DMS 273 treated with DMSO at 0.1 percent for 48 hours (cell line): ENCODE data around the gene DENND5B.
"Not testable (repeated sequence)": the region's sequence is repeated elsewhere in the genome, so short reads cannot be mapped to it uniquely, and the experiment has no call there.

ENCODE experiments used
- DNase-seq: peaks from one replicate; lab custom pipeline; 2025; lab: John Stamatoyannopoulos, UW

The DENND5B gene

GRCh38 chr12:31590642-31591379, at the start of gene DENND5B:
TSS of gene DENND5B (minus strand) at chr12:31591136. CDS start at chr12:31590832, 304 bp downstream.
- DNase-seq = no peak

GRCh38 chr12:31634620-31635019, 43.7 kb upstream of the DENND5B start:
- DNase-seq = no peak

- no peak for DNase-seq
These were observed 42.5 kb upstream of the DENND5B start for GRCh38 chr12:31633464-31633863.

GRCh38 chr12:31631809-31632208, 40.9 kb upstream of the DENND5B start:
- no peak for DNase-seq

- no peak for DNase-seq
These were observed 40.2 kb upstream of the DENND5B start for GRCh38 chr12:31631023-31631724.

GRCh38 chr12:31629756-31630732, 39.1 kb upstream of the DENND5B start:
- no peak for DNase-seq

GRCh38 chr12:31627456-31628054, 36.6 kb upstream of the DENND5B start:
- DNase-seq = no peak

- no peak for DNase-seq
These were observed 35.5 kb upstream of the DENND5B start for GRCh38 chr12:31626270-31626995.

- DNase-seq = no peak
These were observed 31.1 kb upstream of the DENND5B start for GRCh38 chr12:31622038-31622437.

GRCh38 chr12:31620311-31620710, 29.4 kb upstream of the DENND5B start:
- no peak for DNase-seq

- DNase-seq = no peak
These were observed 27.5 kb upstream of the DENND5B start for GRCh38 chr12:31618228-31619025.

- no peak for DNase-seq
These were observed 21.9 kb upstream of the DENND5B start for GRCh38 chr12:31612819-31613218.

GRCh38 chr12:31608299-31608698, 17.4 kb upstream of the DENND5B start:
- DNase-seq = not testable (repeated sequence)

GRCh38 chr12:31605531-31605930, 14.6 kb upstream of the DENND5B start:
- DNase-seq = no peak

- DNase-seq = no peak
These were observed 12.6 kb upstream of the DENND5B start for GRCh38 chr12:31603546-31604009.

GRCh38 chr12:31600750-31601149, 9.8 kb upstream of the DENND5B start:
- DNase-seq = no peak

- DNase-seq = no peak
These were observed 9.3 kb upstream of the DENND5B start for GRCh38 chr12:31600252-31600651.

GRCh38 chr12:31599053-31599452, 8.1 kb upstream of the DENND5B start:
- DNase-seq = no peak

- DNase-seq = no peak
These were observed 6.1 kb upstream of the DENND5B start for GRCh38 chr12:31597066-31597465.

GRCh38 chr12:31594681-31595080, 3.7 kb upstream of the DENND5B start:
- DNase-seq = no peak
